Measurements from ENCODE around the gene RNF144A.
A peak's percentile ranks its signal among the peaks of the same experiment; 100 is the strongest.

The RNF144A gene

DNA sequence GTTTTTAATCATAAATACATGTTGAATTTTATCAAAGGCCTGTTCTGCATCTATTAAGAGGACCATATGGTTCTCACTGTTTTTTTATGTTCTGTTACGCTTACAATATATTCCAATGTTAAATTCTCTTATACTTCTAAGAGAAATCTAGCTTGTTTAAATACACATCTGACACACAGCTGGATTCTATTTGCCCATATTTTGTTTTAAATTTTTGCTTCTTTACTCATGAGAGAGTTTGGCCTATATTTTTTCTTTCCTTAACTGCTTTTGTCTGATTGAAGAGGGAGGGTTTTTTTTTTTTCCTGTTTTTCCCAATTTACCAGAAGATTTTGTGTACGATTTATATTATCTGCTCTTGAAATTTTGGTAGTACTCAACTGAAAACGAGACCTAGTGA, 34.9 kb downstream of the RNF144A start:
- no peak overlapping the region for H3K4me3 ChIP-seq (replicated peaks in 1 of 2; ENCODE audit: low read depth in 2 of 2, low read length in 2 of 2)
- TF ChIP-seq CTCF (IDR thresholded peaks at IDR 0.05; ENCODE audit: low read depth, low read length), result no peak
- no peak for DNase-seq (ENCODE audit: low read depth in 2 of 2)

DNA sequence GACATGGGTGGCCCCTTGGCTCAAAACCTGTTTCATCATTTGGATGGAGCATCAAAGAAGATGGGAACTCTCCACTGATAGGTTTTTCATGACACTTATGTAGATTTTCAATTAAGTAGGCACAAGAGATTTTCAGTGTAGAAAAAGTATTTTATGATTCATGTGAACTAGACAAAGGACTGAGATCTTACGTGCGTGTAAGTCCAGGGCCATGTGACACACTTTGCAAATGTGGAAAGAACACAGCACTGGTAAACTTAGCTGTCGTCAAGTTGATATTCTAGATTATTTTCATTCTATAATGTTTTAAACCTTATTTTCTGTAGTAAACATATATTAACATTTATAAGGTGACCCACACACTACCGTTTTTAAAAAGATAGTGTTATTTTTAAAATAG, 37.4 kb downstream of the RNF144A start:
- peak in 1 of 2 donors; percentile 26 for DNase-seq (ENCODE audit: low read depth in 2 of 2)
- TF ChIP-seq CTCF (IDR thresholded peaks at IDR 0.05; ENCODE audit: low read depth, low read length), result no peak
- H3K4me3 ChIP-seq (replicated peaks in 1 of 2; ENCODE audit: low read depth in 2 of 2, low read length in 2 of 2), result no peak overlapping the region

DNA sequence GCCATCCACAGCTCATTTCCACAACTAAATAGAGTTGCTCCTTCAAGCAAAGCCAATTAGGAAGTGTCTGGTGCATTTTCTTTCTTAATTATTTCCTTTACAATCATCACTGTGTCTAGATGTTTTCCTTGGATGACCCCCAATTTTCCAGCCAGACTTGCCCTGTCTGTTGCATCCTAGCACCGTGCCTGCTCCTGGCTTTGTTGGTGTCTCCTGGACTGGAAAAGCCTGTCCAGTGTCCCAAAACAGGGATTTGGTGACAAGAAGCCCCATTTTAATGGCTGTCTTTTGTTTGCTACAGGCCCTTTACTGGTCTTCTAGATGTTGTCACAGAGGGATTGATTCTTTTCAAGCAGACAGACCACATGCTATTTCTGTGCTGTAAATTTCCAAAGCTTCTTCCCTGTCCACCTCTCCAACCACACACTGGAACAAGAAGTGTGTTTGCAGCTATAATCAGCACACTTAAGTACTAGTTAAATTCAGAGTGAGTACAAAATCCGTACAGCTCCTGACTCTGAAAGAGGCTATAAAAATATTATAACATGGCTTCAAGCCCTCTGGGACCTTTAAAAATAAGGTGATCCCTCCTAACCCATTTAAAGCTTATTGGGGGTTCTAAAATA, 38.4 kb downstream of the RNF144A start:
- DNase-seq (ENCODE audit: low read depth in 2 of 2), result peak in 1 of 2 donors; percentile 11
- TF ChIP-seq CTCF (IDR thresholded peaks at IDR 0.05; ENCODE audit: low read depth, low read length), result no peak
- no peak overlapping the region for H3K4me3 ChIP-seq (replicated peaks in 1 of 2; ENCODE audit: low read depth in 2 of 2, low read length in 2 of 2)

DNA sequence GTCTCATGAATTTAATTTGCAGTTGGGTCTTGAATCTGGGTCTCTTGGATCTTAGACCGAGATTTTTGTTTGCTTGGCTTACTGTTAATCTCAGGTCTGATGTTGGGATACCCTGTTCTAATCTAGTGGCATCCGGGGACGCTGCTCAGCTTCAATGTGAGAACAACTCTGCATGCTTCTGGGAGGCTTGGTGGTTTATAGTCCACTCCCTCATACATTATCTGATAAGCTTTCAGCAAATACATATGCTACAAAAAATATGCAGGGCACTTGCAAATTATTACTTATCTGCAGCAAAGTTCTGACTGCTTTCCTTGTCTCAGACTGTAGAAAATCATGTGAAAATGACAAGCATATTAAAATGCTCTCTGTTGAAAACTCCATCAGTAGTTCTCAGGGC, 39.4 kb downstream of the RNF144A start:
- no peak overlapping the region for H3K4me3 ChIP-seq (replicated peaks in 1 of 2; ENCODE audit: low read depth in 2 of 2, low read length in 2 of 2)
- TF ChIP-seq CTCF (IDR thresholded peaks at IDR 0.05; ENCODE audit: low read depth, low read length), result no peak
- peak in 1 of 2 donors; percentile 9 for DNase-seq (ENCODE audit: low read depth in 2 of 2)

DNA sequence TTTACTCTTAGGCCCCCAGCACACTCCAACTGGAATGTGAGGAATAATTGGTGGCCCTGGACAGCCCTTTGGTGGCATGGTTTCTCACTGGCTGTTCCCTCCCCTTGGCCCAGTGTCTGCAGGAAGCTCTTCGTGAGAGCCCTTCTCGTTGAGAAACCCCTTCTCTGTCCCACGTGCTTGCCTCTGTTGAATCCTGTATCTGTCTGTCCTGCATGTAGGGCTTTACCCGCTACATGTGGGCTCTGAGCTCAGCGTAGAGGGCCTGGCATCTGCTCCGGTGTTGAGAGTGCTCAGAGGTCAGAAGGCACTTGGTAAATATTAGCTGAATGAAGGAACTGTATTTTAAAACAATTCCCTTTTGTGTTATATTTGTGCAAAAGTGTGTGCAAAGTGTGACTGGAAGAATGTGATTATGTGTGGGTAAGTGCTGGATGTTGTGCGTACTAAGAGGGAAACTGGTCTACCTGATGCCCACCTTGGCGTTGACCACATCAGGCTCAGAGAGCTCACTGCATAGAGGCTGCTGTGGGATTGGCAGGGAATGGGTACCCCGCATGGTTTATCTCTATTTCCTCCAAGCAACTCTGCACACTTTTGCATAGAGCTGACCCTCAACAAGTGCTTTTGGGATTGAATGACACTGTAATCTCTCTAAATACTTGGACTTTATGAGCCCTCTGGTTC, 40.0 kb downstream of the RNF144A start:
- no peak overlapping the region for H3K4me3 ChIP-seq (replicated peaks in 1 of 2; ENCODE audit: low read depth in 2 of 2, low read length in 2 of 2)
- no peak for TF ChIP-seq CTCF (IDR thresholded peaks at IDR 0.05; ENCODE audit: low read depth, low read length)
- no peak for DNase-seq (ENCODE audit: low read depth in 2 of 2)

DNA sequence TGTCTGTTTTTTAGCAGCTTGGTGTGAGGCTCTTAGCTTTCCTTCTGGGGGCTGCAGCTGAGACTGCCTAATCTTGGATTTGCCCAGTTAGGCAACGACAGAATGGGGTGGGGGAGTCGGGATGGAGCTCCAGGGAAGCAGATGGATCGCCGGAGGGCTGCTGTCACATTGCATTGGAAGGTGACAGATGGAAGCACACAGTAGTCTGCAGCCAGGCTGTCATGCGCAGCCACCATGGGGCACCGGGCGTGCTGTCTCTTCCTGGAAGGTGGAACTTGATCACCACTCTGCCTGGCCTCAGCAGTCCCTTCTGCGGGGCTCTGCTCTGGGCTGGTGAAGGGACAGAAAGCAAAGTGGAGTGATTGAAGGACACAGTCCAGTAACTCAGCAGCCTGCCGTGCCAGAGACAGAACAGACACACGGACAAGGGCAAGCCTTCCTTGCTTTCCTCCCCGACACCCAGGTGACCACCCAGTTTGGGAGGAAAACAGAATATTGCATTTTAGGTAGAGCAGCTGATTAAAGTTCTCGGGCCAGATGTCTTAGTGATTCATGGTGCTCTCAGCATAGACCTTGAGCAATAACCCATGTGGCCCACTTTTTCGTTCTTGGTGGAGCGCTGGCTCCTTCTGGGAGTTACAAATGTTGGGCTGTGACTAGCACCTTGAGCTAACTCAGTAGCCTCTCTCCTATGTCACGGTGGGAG, 40.9 kb downstream of the RNF144A start:
- peak in 1 of 2 donors; percentile 50 for DNase-seq (ENCODE audit: low read depth in 2 of 2)
- no peak for TF ChIP-seq CTCF (IDR thresholded peaks at IDR 0.05; ENCODE audit: low read depth, low read length)
- no peak overlapping the region for H3K4me3 ChIP-seq (replicated peaks in 1 of 2; ENCODE audit: low read depth in 2 of 2, low read length in 2 of 2)
